ENCODE data around the gene RRAS2.

DNA sequence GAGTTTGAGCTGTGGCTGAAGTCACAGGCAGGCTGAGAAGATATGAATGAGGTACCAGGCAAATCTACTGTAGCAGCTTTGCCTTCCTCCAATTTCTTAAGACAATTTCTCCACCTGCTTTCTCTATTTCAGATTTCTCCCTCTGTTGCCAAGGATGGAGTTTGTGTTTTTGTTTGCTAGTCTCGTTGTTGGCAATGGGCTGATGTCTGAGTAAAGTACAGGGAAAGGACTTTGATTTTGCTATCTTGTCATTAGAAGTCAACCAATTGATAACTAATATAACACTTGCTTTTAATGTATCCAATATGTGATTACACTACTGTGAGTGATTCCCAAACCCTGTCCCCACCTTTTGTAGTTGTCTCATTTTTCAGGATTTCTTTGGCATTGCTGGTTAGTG, 40.1 kb upstream of the RRAS2 start:
- TF ChIP-seq POLR2A (IDR thresholded peaks at IDR 0.05) = no peak
- TF ChIP-seq, protein P1, sequence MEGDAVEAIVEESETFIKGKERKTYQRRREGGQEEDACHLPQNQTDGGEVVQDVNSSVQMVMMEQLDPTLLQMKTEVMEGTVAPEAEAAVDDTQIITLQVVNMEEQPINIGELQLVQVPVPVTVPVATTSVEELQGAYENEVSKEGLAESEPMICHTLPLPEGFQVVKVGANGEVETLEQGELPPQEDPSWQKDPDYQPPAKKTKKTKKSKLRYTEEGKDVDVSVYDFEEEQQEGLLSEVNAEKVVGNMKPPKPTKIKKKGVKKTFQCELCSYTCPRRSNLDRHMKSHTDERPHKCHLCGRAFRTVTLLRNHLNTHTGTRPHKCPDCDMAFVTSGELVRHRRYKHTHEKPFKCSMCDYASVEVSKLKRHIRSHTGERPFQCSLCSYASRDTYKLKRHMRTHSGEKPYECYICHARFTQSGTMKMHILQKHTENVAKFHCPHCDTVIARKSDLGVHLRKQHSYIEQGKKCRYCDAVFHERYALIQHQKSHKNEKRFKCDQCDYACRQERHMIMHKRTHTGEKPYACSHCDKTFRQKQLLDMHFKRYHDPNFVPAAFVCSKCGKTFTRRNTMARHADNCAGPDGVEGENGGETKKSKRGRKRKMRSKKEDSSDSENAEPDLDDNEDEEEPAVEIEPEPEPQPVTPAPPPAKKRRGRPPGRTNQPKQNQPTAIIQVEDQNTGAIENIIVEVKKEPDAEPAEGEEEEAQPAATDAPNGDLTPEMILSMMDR (IDR thresholded peaks at IDR 0.05) = no peak

Data from Peyer's patch (tissue), 4 donors.